ENCODE results near the gene MET.

Gene MET

GRCh38 chr7:116665332-116665996 lies 6.5 kb upstream of the MET start:
- no peak for DNase-seq

GRCh38 chr7:116669769-116670168 lies 2.2 kb upstream of the MET start:
- DNase-seq: no peak

GRCh38 chr7:116670409-116671015 lies 1.5 kb upstream of the MET start:
- no peak for DNase-seq

- no peak for DNase-seq
Observed at GRCh38 chr7:116671111-116671510, 885 bp upstream of the MET start.

- DNase-seq: no peak
Observed at GRCh38 chr7:116672596-116673456, 830 bp downstream of the MET start.

- DNase-seq: no peak
Observed at GRCh38 chr7:116673457-116673865, 1.5 kb downstream of the MET start.

- DNase-seq: no peak
Observed at GRCh38 chr7:116674508-116675173, 2.6 kb downstream of the MET start.

GRCh38 chr7:116675812-116676355 lies 3.9 kb downstream of the MET start:
- no peak for DNase-seq

GRCh38 chr7:116678780-116679179 lies 6.8 kb downstream of the MET start:
- no peak for DNase-seq

GRCh38 chr7:116679500-116679899 lies 7.5 kb downstream of the MET start:
- no peak for DNase-seq

GRCh38 chr7:116683786-116684185 lies 11.8 kb downstream of the MET start:
- no peak for DNase-seq

- DNase-seq: no peak
Observed at GRCh38 chr7:116686033-116686432, 14.0 kb downstream of the MET start.

GRCh38 chr7:116686812-116687419 lies 14.9 kb downstream of the MET start:
- DNase-seq: no peak

GRCh38 chr7:116687801-116688201 lies 15.8 kb downstream of the MET start:
- DNase-seq: no peak

- no peak for DNase-seq
Observed at GRCh38 chr7:116689790-116690259, 17.8 kb downstream of the MET start.

- no peak for DNase-seq
Observed at GRCh38 chr7:116691664-116692063, 19.7 kb downstream of the MET start.

- no peak for DNase-seq
Observed at GRCh38 chr7:116692401-116693308, 20.7 kb downstream of the MET start.

GRCh38 chr7:116696707-116697106 lies 24.7 kb downstream of the MET start:
- DNase-seq: no peak

- no peak for DNase-seq
Observed at GRCh38 chr7:116697152-116697551, 25.2 kb downstream of the MET start.

- no peak for DNase-seq
Observed at GRCh38 chr7:116697761-116698160, 25.8 kb downstream of the MET start.

GRCh38 chr7:116698396-116698795 lies 26.4 kb downstream of the MET start:
- no peak for DNase-seq

Data from T-helper 9 cell (primary cell).